Fibroblast of lung (primary cell): ENCODE results near the gene GRHL3.

ENCODE experiments used
- EZH2 ChIP-seq: IDR thresholded peaks from 2 replicates; pipeline ENCODE4 v1.5.1; 2012; ENCODE audit warnings: low read length, control low read depth, mild to moderate bottlenecking; ENCODE audit errors: missing control alignments
- TF ChIP-seq, protein P1 (sequence below), 2 donors: IDR thresholded peaks in 1 of 2; conservative IDR thresholded peaks in 1 of 2; 1 replicate in 1 of 2; 2 replicates in 1 of 2; pipeline ENCODE4 v1.5.1; 2011 to 2012; ENCODE audit warnings: low read length in 2 of 2, control low read depth in 1 of 2, inconsistent platforms in 1 of 2, low read depth in 1 of 2, mild to moderate bottlenecking in 1 of 2

DNA sequence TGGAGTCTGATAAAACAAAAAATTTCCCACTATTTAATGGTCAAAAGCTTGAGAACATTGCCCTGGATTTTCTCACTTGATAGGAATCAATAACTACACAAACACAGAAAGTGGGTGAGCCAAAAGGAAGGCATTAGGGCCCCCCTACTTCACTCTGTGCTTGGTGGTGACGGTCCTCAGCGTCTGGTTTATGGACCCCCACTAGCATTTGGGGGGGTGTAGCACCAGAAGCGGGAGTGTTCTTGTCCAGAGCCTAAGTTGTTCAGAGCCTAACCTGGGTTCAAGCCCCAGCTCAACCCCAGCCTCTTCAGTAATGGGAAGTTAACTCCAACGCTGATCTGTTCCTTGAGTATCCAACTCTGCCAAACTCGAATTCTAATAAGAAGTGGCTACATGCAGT lies 61.4 kb downstream of the GRHL3 start:
- TF ChIP-seq EZH2, result no peak
- TF ChIP-seq, protein P1, sequence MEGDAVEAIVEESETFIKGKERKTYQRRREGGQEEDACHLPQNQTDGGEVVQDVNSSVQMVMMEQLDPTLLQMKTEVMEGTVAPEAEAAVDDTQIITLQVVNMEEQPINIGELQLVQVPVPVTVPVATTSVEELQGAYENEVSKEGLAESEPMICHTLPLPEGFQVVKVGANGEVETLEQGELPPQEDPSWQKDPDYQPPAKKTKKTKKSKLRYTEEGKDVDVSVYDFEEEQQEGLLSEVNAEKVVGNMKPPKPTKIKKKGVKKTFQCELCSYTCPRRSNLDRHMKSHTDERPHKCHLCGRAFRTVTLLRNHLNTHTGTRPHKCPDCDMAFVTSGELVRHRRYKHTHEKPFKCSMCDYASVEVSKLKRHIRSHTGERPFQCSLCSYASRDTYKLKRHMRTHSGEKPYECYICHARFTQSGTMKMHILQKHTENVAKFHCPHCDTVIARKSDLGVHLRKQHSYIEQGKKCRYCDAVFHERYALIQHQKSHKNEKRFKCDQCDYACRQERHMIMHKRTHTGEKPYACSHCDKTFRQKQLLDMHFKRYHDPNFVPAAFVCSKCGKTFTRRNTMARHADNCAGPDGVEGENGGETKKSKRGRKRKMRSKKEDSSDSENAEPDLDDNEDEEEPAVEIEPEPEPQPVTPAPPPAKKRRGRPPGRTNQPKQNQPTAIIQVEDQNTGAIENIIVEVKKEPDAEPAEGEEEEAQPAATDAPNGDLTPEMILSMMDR (conservative IDR thresholded peaks at IDR 0.05 in 1 of 2, IDR thresholded peaks at IDR 0.05 in 1 of 2; ENCODE audit: low read depth in 1 of 2, low read length in 2 of 2), result no peak
